HG02938 (cell line): ENCODE measurements around the gene PHLDB2.

Source experiments
- ATAC-seq: cut with Tn5 transposase; IDR thresholded peaks from one replicate; pipeline ENCODE4 v1.9.1; 2021; ENCODE audit warnings: mild to moderate bottlenecking, moderate library complexity; ENCODE audit not compliant: unreplicated experiment

Gene PHLDB2

DNA sequence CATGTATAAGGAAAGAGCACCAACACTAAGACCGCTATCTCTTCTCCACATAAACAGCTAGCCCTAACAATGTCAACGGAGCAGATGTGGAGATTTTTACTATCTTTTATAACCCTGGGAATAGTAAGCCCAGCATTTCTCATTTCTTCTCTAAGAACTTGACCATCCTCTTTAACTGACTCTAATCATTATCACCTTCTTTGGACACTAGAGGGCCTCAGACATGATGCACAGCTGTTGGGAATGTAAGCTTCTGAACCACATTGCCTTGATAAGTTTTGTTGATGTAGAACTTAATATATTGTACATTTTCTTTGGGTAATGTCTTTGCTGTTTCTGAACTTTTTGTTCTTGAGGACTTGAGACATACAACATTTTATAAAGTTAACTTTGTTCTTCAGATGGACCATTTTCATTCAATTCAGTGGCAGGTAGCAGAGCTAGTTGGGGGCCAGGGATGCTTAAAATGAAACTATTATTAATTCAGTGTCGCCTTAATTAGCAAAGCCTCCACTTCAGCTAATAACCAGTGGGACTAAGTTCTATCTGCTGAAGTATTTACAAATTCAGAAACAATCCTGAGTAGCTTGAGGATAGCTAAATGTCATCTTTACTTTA, 130.1 kb downstream of the PHLDB2 start:
- ATAC-seq: peak; percentile 94

- ATAC-seq: no peak
Observed at GRCh38 chr3:111993038-111993437, 134.0 kb downstream of the PHLDB2 start.

- ATAC-seq: no peak
Observed at GRCh38 chr3:111998636-111999483, 139.8 kb downstream of the PHLDB2 start, which contains the start of gene TAGLN3. TSS of gene TAGLN3 (plus strand) at chr3:111998922. CDS start at chr3:111999423, 501 bp downstream.

DNA sequence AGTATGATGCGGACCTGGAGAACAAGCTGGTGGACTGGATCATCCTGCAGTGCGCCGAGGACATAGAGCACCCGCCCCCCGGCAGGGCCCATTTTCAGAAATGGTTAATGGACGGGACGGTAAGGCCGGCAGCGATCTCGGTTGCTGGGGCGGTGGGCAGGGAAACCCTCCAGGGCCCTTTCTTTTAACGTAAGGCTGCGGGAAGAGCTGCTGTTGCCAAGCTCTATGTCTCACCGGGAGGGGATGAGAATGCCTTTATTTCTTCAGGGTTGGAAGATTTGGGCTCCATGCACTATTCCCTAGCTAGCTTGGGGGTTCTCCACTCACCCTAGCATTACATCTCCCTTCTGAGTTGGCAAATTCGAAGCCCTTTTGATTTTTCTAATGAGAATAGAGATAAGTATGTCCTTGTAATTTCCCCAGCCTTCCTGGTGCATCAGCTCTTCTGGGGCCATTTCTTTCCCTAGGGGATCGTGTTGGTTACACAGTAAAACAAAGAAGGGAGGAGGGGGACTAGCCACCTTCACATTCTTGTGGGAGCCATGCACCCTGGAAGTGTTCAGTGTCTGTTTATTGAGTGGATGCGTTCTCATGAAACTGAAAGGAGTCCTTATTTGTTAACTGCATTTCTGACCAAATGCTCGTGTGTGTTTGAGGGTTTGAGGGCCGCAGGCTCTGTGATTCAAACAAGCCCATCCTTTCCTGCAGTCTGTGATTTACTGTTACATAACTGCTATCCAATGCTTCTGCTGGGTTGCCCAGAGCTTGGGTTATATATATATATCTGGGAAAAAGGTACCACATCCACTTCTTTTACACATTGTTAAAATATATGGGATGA, 140.6 kb downstream of the PHLDB2 start:
- ATAC-seq: no peak

GRCh38 chr3:112000367-112000771, 141.3 kb downstream of the PHLDB2 start:
- ATAC-seq: no peak

DNA sequence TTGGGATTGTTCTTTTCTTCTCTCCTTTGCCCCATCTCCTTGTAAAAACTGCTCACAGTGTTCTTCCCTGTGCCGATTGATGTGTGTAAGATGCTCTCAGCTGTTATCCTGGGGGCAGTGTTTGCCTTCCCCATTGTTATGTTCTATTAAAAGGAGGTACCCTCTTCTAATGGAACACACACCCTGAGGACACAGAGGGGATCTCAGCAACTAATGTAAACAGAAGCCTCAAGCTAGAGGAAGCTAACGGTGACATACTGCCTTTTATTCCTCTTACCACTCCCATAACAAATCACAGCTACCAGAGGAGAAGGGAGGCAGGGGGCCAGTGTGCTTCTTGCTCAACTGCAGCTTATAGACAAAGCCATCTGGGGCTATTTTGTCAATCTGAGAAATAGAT, 141.9 kb downstream of the PHLDB2 start:
- no peak for ATAC-seq

DNA sequence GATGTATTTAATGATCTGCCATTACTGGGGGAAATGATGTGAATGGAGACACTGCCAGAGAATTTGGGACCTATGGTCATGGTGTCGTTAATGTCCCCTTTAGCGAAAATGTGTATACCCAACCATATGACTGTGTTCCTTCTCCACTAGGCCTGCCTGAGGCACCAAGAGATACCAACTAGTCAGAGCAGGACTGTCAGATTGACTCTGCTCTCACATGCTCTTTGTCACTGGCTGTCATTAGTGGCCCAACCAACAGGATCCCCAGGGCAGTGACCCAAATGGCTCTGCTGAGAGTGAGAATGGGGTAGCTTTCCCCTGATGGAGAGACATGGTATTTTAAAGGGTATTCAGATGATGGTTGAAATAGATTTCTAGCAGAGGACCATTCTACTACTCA, 142.5 kb downstream of the PHLDB2 start:
- no peak for ATAC-seq

DNA sequence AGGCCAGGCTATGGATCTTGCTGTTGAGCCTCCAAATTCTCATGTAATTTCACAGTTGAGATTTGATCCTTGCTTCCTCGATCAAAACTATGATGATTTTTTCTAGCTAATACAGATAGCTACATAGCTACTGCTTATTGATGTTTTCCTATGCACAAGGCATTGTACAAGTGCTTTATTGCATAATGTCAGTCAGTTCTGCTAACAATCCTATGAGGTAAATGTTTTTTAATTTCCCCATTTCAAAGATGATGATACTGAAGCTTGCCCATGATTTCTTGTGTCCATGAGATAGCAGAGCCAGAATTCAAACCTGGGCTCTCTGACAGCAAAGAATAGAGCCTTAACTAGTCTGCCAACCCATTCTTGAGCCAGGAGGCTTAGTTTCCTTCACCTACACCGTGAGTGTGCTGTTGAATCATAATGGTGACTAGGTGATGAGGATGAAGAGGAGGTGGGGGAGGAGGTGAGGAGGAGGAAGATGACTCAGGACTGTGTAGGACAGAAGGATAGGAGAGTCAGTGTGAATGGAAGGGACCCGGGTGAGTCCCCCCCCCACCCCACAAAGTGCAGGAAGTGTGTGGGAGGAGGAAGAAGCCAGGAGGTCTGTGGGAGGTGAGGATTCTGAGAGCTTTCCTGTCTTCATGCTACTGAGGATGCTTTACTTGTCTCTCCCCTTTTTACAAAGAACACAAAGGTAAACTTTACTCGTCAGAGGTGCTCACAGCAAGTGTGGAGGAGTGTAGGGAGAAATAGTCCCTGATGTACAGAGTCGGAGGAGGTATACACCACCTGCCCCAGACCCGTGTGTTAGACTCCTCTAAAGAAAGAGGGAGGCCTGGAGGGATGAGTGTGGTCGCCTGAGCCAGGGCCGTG, 143.3 kb downstream of the PHLDB2 start:
- no peak for ATAC-seq

DNA sequence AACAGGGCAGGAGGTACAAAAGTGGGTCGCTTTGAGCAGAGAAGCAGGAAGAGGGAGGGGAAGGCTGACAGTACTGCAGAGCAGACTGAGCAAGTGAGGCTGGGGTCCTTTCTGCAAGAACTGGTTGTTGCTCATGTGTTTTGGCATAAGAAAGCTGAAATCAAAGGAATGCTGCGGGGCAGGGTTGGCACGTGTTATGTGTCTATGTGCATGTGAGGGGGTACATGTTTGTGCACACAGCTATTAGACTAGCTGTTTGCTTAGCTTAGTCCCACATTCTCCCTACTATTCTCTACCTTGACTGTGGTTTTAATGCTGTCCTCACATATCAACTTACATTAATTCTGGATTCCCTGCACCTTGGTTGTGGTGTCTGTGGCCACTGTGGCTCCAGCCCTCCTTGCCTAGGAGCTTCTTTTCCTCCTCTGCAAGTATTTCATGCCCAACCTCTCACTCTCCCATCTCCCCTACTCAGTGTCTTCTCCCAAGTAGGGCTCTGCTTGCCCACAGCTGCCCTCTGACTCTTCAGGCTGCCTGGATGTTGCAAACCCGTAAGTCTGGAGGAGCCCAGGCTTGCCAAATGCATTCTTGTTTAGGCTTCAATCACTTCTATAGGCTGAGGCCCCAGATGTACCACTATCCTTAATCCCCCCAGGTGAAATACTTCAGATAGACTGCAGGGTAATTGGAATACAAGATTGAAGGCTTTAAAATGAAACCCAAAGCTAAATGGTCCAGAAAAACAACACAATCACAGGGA, 144.4 kb downstream of the PHLDB2 start:
- no peak for ATAC-seq

- ATAC-seq: no peak
Observed at GRCh38 chr3:112004187-112004586, 145.1 kb downstream of the PHLDB2 start.

- ATAC-seq: no peak
Observed at GRCh38 chr3:112004669-112005068, 145.6 kb downstream of the PHLDB2 start.

- no peak for ATAC-seq
Observed at GRCh38 chr3:112005091-112005672, 146.1 kb downstream of the PHLDB2 start.

GRCh38 chr3:112007633-112008032, 148.6 kb downstream of the PHLDB2 start:
- no peak for ATAC-seq

GRCh38 chr3:112009670-112010069, 150.6 kb downstream of the PHLDB2 start:
- no peak for ATAC-seq

GRCh38 chr3:112010636-112011035, 151.6 kb downstream of the PHLDB2 start:
- no peak for ATAC-seq

DNA sequence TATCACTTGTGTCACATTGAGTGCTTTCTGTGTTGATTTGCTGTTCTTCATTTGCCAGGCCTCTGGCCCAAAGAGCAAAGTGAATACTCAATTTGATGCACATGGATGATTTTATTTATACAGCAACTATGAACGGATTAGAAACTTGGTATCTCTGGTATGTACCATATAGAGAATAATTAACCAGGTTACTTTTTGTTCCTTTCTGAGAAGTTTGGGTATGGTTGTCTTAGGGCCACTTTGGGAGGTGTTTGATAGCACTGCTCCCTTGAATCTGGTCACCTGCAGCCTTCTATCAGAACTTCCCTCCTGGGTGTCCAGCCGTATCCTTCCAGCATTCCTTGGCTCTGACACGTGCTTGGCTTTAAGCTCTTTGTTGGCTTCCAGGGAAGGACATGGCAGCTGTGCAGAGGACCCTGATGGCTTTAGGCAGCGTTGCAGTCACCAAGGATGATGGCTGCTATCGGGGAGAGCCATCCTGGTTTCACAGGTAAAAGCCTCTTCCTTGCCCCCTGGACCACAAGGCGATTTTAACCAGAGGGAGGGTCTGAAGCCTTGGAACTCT, 152.4 kb downstream of the PHLDB2 start:
- no peak for ATAC-seq

- no peak for ATAC-seq
Observed at GRCh38 chr3:112012205-112012992, 153.3 kb downstream of the PHLDB2 start.

GRCh38 chr3:112013058-112013783, 154.2 kb downstream of the PHLDB2 start:
- peak; percentile 81 for ATAC-seq
